Fibroblast of the aortic adventitia (primary cell): ENCODE measurements around the gene TRIM8. TPM values are rescaled to one million over a fixed set of nuclear protein-coding genes. Genes with fewer than 3 reads are reported as not detected.

Source experiments
- DNase-seq: peaks from one replicate; pipeline ENCODE4 v3.0.0-alpha.2; 2010; ENCODE audit warnings: low read depth
- H3K4me3 ChIP-seq: 2 replicates; pipeline ENCODE4 v1.5.1; 2011; ENCODE audit warnings: low read depth, mild to moderate bottlenecking, control low read depth, low read length, moderate library complexity
- CTCF ChIP-seq: IDR thresholded peaks from 2 replicates; pipeline ENCODE4 v1.5.1; 2011; ENCODE audit warnings: mild to moderate bottlenecking, low read length, control low read depth, inconsistent platforms; ENCODE audit not compliant: insufficient read depth
- total RNA-seq: library from RNA; depleted of rRNA; stranded (reverse); fragments of >200 nt; gene quantifications from 2 replicates; pipeline ENCODE4 v1.2.3, GENCODE V29; 2012; ENCODE audit warnings: low replicate concordance

Gene TRIM8
- total RNA-seq, 1 donor: 83.0 TPM

GRCh38 chr10:102605712-102606111, 38.6 kb upstream of the TRIM8 start:
- H3K4me3 ChIP-seq: no peak overlapping the region
- no peak for TF ChIP-seq CTCF
- DNase-seq: no peak

DNA sequence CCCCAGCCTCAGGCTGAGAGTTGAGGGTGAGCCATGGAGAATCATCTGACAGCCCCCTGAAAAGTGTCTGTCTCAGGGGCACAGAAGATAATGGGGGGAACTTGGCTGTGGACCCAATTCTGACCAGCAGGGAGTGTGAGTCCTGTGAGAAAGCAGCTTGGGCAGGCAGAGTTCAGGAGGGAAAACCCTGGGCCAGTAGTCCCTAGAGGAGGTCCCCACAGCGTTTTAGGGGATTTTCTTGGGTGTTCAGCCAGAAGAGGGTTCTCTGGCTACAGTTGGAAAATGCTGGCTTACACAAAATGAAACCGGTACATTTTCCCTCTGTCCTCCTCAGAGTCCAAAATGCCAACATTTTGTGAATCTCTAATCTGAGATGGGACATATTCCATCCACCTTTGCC, 35.8 kb upstream of the TRIM8 start:
- DNase-seq: no peak
- H3K4me3 ChIP-seq: no peak overlapping the region
- no peak for TF ChIP-seq CTCF

GRCh38 chr10:102610441-102610887, 33.8 kb upstream of the TRIM8 start:
- TF ChIP-seq CTCF: no peak
- H3K4me3 ChIP-seq: no peak overlapping the region
- DNase-seq: no peak

GRCh38 chr10:102611514-102612087, 32.7 kb upstream of the TRIM8 start:
- peak; percentile 57 for DNase-seq
- H3K4me3 ChIP-seq: no peak overlapping the region
- no peak for TF ChIP-seq CTCF

DNA sequence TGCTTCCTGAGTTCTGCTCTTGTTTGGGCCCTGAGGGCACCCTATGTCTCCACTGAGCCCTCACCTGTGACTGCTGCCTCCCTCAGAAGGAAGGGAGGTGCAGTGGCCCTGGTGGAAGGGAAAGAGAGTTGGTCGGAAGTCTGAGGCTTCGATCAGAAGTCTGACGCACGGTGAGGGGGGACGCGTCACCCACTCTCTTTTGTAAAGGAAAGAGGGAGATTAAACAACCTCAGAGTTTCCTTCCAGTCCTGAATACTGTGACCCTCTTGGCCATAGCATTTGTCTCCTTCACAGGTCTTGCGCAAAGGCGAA, 31.4 kb upstream of the TRIM8 start:
- TF ChIP-seq CTCF: no peak
- DNase-seq: no peak
- H3K4me3 ChIP-seq: no peak overlapping the region

DNA sequence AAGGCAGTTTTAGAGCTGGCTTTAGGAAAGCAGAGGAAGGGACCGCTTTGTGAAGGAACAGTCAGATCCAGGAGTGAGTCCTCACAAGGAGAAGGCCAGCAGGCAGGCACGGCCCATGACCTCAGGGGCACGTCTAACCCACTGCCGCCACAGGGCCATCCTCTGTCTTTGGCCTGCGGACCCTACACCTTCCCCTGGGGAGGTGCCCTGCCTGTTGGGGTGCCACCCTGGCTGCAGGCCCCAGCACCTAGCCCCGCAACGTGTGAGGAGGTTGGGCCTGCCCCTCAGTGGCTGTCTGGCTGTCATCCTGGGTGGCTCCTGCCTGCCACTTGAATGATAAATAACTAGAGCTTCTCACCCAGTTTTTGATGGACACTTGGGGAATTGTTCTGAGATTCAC, 31.0 kb upstream of the TRIM8 start:
- DNase-seq: no peak
- H3K4me3 ChIP-seq: no peak overlapping the region
- TF ChIP-seq CTCF: no peak

DNA sequence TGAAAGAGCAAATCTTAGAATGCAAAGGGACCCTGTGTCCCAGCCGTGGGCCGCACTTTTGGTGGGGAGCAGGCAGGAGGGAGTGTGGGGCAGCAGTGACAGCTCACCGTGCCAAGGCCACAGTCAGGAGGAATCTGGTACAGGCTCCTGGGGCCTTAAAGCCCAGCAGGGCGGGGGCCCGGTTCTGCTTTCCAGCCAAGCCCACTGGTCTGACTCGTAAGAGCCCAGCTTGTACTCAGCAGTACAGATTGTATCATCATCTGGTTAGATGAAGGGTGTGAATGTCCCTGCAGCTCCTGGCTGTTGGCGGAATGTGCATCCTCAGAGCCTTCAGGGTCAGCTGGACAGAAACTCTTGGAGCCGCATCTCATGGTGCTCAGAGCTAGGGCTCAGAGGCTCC, 30.5 kb upstream of the TRIM8 start:
- DNase-seq: no peak
- no peak overlapping the region for H3K4me3 ChIP-seq
- no peak for TF ChIP-seq CTCF
